ENCODE results near the gene TUSC2. TPM values are rescaled to one million over a fixed set of nuclear protein-coding genes. Genes with fewer than 3 reads are reported as not detected.
A peak's percentile ranks its signal among the peaks of the same experiment; 100 is the strongest.

The TUSC2 gene
- total and polyA plus RNA-seq, 2 of the 8 experiments (the other 6 are each of a cell fraction or from before 2014, with no cell fraction given), result 33.3 to 65.4 TPM

DNA sequence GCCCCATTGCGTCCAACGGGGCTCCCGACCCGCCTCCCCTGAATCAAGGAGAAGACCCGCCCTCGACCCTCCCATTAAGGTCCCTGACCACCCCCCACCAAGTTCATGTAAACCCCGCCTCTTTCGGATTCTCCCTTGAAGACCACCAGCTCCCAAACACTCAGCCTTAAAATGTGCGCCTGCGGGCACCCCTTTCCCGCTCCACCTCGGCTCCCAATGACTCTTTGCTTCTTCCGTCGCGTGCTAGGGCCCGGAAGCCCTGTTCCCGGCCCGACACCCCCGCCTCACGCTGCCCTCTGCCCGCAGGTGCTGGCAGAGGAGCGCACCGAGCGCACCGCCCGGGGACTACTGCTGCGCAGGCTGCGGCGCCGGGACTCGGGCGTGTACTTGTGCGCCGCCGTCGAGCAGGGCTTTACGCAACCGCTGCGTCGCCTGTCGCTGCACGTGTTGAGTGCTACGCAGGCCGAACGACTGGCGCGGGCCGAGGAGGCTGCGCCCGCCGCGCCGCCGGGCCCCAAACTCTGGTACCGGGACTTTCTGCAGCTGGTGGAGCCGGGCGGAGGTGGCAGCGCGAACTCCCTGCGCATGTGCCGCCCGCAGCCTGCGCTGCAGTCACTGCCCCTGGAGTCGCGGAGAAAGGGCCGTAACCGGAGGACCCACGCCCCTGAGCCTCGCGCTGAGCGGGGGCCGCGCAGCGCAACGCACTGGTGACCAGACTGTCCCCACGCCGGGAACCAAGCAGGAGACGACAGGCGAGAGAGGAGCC is 51.8 kb downstream of the TUSC2 start (continued):
- TF ChIP-seq, protein P1, sequence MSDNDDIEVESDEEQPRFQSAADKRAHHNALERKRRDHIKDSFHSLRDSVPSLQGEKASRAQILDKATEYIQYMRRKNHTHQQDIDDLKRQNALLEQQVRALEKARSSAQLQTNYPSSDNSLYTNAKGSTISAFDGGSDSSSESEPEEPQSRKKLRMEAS (IDR thresholded peaks at IDR 0.05), result peak; percentile 99
- TF ChIP-seq SP2 (IDR thresholded peaks at IDR 0.05; ENCODE audit: low read length), result no peak
- TF ChIP-seq TCF12 (IDR thresholded peaks at IDR 0.05; ENCODE audit: low read depth, low read length), result no peak
- no peak for TF ChIP-seq RXRA (IDR thresholded peaks at IDR 0.05; ENCODE audit: insufficient read depth, low read depth, low read length)
- no peak for TF ChIP-seq YY1 (IDR thresholded peaks at IDR 0.05; ENCODE audit: low read depth, low read length)
- TF ChIP-seq RBBP5 (IDR thresholded peaks at IDR 0.05; ENCODE audit: borderline replicate concordance, low read depth, low read length), result peak; percentile 63; the same call in 1 of the 2 replicates
- TF ChIP-seq, protein P2, sequence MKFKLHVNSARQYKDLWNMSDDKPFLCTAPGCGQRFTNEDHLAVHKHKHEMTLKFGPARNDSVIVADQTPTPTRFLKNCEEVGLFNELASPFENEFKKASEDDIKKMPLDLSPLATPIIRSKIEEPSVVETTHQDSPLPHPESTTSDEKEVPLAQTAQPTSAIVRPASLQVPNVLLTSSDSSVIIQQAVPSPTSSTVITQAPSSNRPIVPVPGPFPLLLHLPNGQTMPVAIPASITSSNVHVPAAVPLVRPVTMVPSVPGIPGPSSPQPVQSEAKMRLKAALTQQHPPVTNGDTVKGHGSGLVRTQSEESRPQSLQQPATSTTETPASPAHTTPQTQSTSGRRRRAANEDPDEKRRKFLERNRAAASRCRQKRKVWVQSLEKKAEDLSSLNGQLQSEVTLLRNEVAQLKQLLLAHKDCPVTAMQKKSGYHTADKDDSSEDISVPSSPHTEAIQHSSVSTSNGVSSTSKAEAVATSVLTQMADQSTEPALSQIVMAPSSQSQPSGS (IDR thresholded peaks at IDR 0.05; ENCODE audit: low read length), result no peak
- TF ChIP-seq SP4 (IDR thresholded peaks at IDR 0.05; ENCODE audit: low read length), result peak; percentile 56; the same call in 1 of the 2 replicates
- no peak for TF ChIP-seq EGR1 (IDR thresholded peaks at IDR 0.05; ENCODE audit: borderline replicate concordance, low read depth, low read length)
- TF ChIP-seq POU5F1 (IDR thresholded peaks at IDR 0.05; ENCODE audit: low read depth, low read length), result no peak
- peak; percentile 95 for TF ChIP-seq KDM4A (IDR thresholded peaks at IDR 0.05; ENCODE audit: low read depth, low read length, severe bottlenecking)
- no peak for TF ChIP-seq CBX8 (IDR thresholded peaks at IDR 0.05; ENCODE audit: borderline replicate concordance, low read depth, low read length)
- TF ChIP-seq SIX5 (IDR thresholded peaks at IDR 0.05; ENCODE audit: low read depth, low read length), result no peak
- TF ChIP-seq, protein P3, sequence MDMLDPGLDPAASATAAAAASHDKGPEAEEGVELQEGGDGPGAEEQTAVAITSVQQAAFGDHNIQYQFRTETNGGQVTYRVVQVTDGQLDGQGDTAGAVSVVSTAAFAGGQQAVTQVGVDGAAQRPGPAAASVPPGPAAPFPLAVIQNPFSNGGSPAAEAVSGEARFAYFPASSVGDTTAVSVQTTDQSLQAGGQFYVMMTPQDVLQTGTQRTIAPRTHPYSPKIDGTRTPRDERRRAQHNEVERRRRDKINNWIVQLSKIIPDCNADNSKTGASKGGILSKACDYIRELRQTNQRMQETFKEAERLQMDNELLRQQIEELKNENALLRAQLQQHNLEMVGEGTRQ (IDR thresholded peaks at IDR 0.05; ENCODE audit: low read length), result no peak; the same call in 1 of the 2 replicates
- TF ChIP-seq MAFK (IDR thresholded peaks at IDR 0.05; ENCODE audit: low read depth, low read length), result no peak
- no peak for TF ChIP-seq CHD2 (IDR thresholded peaks at IDR 0.05; ENCODE audit: low read length)
- no peak for TF ChIP-seq BRCA1 (IDR thresholded peaks at IDR 0.05; ENCODE audit: low read depth, low read length)
- TF ChIP-seq SP1 (IDR thresholded peaks at IDR 0.05; ENCODE audit: low read depth, low read length), result no peak
- TF ChIP-seq TBP (IDR thresholded peaks at IDR 0.05; ENCODE audit: low read depth, low read length), result 0 out of 2 replicates have a peak, but pooled peaks have one; percentile 1
- TF ChIP-seq CHD1 (IDR thresholded peaks at IDR 0.05; ENCODE audit: low read depth, low read length), result no peak
- no peak for TF ChIP-seq ZNF274 (IDR thresholded peaks at IDR 0.05; ENCODE audit: borderline replicate concordance, extremely low read depth, low read length)
- TF ChIP-seq CEBPB (IDR thresholded peaks at IDR 0.05; ENCODE audit: low read depth, low read length), result peak; percentile 67
